WTC11 (cell line): ENCODE data around the gene OTOP1. TPM values are rescaled to one million over a fixed set of nuclear protein-coding genes. Genes with fewer than 3 reads are reported as not detected.

Source experiments
- ATAC-seq: fragments of 200-7000 bp; cut with Tn5 transposase; 2 replicates; pipeline ENCODE4 v1.10.0; 2021; ENCODE audit warnings: mild to moderate bottlenecking, moderate library complexity
- CTCF ChIA-PET: fragments of 300-600 bp; sonication (Branson Sonifier 250); formaldehyde crosslinking; loops from one replicate; lab custom pipeline; 2021; ENCODE audit warnings: antibody characterized with exemption; lab: Charles Lee
- POLR2A ChIA-PET: fragments of 350-600 bp; sonication (Branson Sonifier 250); formaldehyde crosslinking; loops from one replicate; lab custom pipeline; 2021; ENCODE audit warnings: antibody characterized with exemption; lab: Charles Lee
- DNase-seq: peaks from one replicate; pipeline ENCODE4 v3.0.0; 2021; ENCODE audit warnings: low spot score
- H3K27ac Mint-ChIP-seq: 2 replicates; pipeline ENCODE4 v1.8.0; 2021; ENCODE audit warnings: mixed read lengths
- H3K27me3 Mint-ChIP-seq: 2 replicates; pipeline ENCODE4 v1.8.0; 2021; ENCODE audit warnings: low read depth, mild to moderate bottlenecking, moderate library complexity, mixed read lengths
- H3K36me3 Mint-ChIP-seq: 2 replicates; pipeline ENCODE4 v1.8.0; 2021; ENCODE audit warnings: mixed read lengths
- H3K4me1 Mint-ChIP-seq: 2 replicates; pipeline ENCODE4 v1.8.0; 2022; ENCODE audit warnings: mixed read lengths
- H3K4me3 Mint-ChIP-seq: 2 replicates; pipeline ENCODE4 v1.8.0; 2021; ENCODE audit warnings: mild to moderate bottlenecking, moderate library complexity, mixed read lengths
- H3K9me3 Mint-ChIP-seq: 2 replicates; pipeline ENCODE4 v1.8.0; 2021; ENCODE audit warnings: mixed read lengths
- CREB1 ChIP-seq: sonication (generic); formaldehyde crosslinking; IDR thresholded peaks from 2 replicates; pipeline ENCODE4 v1.8.0; 2023; ENCODE audit warnings: mild to moderate bottlenecking, missing genetic modification reagents
- FOXP1 ChIP-seq: sonication (generic); formaldehyde crosslinking; IDR thresholded peaks from 2 replicates; pipeline ENCODE4 v1.8.0; 2022; ENCODE audit warnings: missing genetic modification reagents, mild to moderate bottlenecking, moderate library complexity, borderline replicate concordance
- JAZF1 ChIP-seq: fragments of 250-450 bp; sonication (Bioruptor Pico); IDR thresholded peaks from 2 replicates; pipeline ENCODE4 v1.9.0; 2021; ENCODE audit warnings: moderate library complexity, mild to moderate bottlenecking, inconsistent platforms
- MYBL2 ChIP-seq: sonication (generic); formaldehyde crosslinking; IDR thresholded peaks from 2 replicates; pipeline ENCODE4 v1.8.1; 2023; ENCODE audit warnings: mild to moderate bottlenecking, moderate library complexity, missing genetic modification reagents
- NFATC4 ChIP-seq: fragments of 250-450 bp; sonication (Bioruptor Pico); IDR thresholded peaks from 2 replicates; pipeline ENCODE4 v1.9.0; 2021; ENCODE audit warnings: mild to moderate bottlenecking
- SMAD4 ChIP-seq: sonication (generic); formaldehyde crosslinking; IDR thresholded peaks from 2 replicates; pipeline ENCODE4 v1.8.0; 2022; ENCODE audit warnings: mild to moderate bottlenecking, missing genetic modification reagents
- SOX15 ChIP-seq: fragments of 250-450 bp; sonication (Bioruptor Pico); IDR thresholded peaks from 2 replicates; pipeline ENCODE4 v1.9.0; 2021; ENCODE audit warnings: mild to moderate bottlenecking
- TCF7 ChIP-seq: sonication (generic); formaldehyde crosslinking; IDR thresholded peaks from 2 replicates; pipeline ENCODE4 v1.8.0; 2022; ENCODE audit warnings: mild to moderate bottlenecking, low read depth, missing genetic modification reagents, moderate library complexity
- TEAD4 ChIP-seq: sonication (generic); formaldehyde crosslinking; IDR thresholded peaks from 2 replicates; pipeline ENCODE4 v1.8.0; 2022; ENCODE audit warnings: mild to moderate bottlenecking, missing genetic modification reagents
- ZNF121 ChIP-seq: sonication (generic); formaldehyde crosslinking; IDR thresholded peaks from 2 replicates; pipeline ENCODE4 v1.8.0; 2023; ENCODE audit warnings: missing genetic modification reagents
- ZNF138 ChIP-seq: sonication (generic); formaldehyde crosslinking; conservative IDR thresholded peaks from 2 replicates; pipeline ENCODE4 v1.8.1; 2022; ENCODE audit warnings: mild to moderate bottlenecking, moderate library complexity, missing genetic modification reagents
- ZNF263 ChIP-seq: sonication (generic); formaldehyde crosslinking; IDR thresholded peaks from 2 replicates; pipeline ENCODE4 v1.8.1; 2022; ENCODE audit warnings: low read depth, mild to moderate bottlenecking, moderate library complexity, missing genetic modification reagents
- ZNF671 ChIP-seq: fragments of 250-450 bp; sonication (Bioruptor Pico); IDR thresholded peaks from 2 replicates; pipeline ENCODE4 v1.8.0; 2021; ENCODE audit warnings: mild to moderate bottlenecking
- total RNA-seq: library from RNA; stranded (reverse); gene quantifications from 3 replicates; pipeline ENCODE4 v1.2.3, GENCODE V29; 2021
- TF ChIP-seq, protein P1 (sequence below): sonication (generic); formaldehyde crosslinking; IDR thresholded peaks from 2 replicates; pipeline ENCODE4 v1.8.0; 2023; ENCODE audit warnings: missing genetic modification reagents, mild to moderate bottlenecking, borderline replicate concordance
- TF ChIP-seq, protein P2 (sequence below): sonication (generic); formaldehyde crosslinking; IDR thresholded peaks from 2 replicates; pipeline ENCODE4 v1.8.1; 2023; ENCODE audit warnings: mild to moderate bottlenecking, missing genetic modification reagents
- TF ChIP-seq, protein P3 (sequence below): sonication (generic); formaldehyde crosslinking; IDR thresholded peaks from 2 replicates; pipeline ENCODE4 v1.8.1; 2022; ENCODE audit warnings: low read depth, missing genetic modification reagents, borderline replicate concordance
- TF ChIP-seq, protein P4 (sequence below): sonication (generic); formaldehyde crosslinking; IDR thresholded peaks from 2 replicates; pipeline ENCODE4 v1.8.0; 2022; ENCODE audit warnings: mild to moderate bottlenecking, missing genetic modification reagents
- TF ChIP-seq, protein P5 (sequence below): fragments of 200-600 bp; IDR thresholded peaks from 2 replicates; pipeline ENCODE4 v1.8.0; 2022; ENCODE audit warnings: antibody characterized with exemption
- TF ChIP-seq, protein P6 (sequence below): sonication (generic); formaldehyde crosslinking; IDR thresholded peaks from 2 replicates; pipeline ENCODE4 v1.8.1; 2023; ENCODE audit warnings: mild to moderate bottlenecking, missing genetic modification reagents, moderate library complexity
- TF ChIP-seq, protein P7 (sequence below): fragments of 250-450 bp; sonication (Bioruptor Pico); IDR thresholded peaks from 2 replicates; pipeline ENCODE4 v1.9.0; 2021; ENCODE audit warnings: mild to moderate bottlenecking
- TF ChIP-seq, protein P8 (sequence below): sonication (generic); formaldehyde crosslinking; IDR thresholded peaks from 2 replicates; pipeline ENCODE4 v1.8.0; 2022; ENCODE audit warnings: mild to moderate bottlenecking, missing genetic modification reagents

Gene OTOP1
- total RNA-seq, 1 experiment from 2014 or later: not detected

DNA sequence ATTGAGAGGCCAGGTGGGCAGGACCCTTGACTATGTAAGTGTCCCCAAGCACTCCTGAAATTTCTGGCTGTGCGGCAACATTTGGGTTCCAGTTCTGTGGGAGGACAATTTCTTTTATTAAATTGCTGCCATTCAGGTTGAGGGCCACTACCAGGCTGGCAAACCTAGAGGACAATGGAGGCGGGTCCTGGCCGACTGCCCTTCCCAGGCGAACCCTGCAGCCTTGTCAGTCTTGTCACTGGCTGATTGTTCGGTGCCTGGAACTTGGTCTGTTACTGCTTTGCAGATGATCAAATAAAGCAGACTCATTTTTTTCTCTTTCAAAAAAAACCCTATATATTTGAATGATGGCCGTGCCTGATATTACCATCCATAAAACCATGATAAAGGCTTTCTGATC is 27.9 kb upstream of the OTOP1 start (continued):
- TF ChIP-seq, protein P1, sequence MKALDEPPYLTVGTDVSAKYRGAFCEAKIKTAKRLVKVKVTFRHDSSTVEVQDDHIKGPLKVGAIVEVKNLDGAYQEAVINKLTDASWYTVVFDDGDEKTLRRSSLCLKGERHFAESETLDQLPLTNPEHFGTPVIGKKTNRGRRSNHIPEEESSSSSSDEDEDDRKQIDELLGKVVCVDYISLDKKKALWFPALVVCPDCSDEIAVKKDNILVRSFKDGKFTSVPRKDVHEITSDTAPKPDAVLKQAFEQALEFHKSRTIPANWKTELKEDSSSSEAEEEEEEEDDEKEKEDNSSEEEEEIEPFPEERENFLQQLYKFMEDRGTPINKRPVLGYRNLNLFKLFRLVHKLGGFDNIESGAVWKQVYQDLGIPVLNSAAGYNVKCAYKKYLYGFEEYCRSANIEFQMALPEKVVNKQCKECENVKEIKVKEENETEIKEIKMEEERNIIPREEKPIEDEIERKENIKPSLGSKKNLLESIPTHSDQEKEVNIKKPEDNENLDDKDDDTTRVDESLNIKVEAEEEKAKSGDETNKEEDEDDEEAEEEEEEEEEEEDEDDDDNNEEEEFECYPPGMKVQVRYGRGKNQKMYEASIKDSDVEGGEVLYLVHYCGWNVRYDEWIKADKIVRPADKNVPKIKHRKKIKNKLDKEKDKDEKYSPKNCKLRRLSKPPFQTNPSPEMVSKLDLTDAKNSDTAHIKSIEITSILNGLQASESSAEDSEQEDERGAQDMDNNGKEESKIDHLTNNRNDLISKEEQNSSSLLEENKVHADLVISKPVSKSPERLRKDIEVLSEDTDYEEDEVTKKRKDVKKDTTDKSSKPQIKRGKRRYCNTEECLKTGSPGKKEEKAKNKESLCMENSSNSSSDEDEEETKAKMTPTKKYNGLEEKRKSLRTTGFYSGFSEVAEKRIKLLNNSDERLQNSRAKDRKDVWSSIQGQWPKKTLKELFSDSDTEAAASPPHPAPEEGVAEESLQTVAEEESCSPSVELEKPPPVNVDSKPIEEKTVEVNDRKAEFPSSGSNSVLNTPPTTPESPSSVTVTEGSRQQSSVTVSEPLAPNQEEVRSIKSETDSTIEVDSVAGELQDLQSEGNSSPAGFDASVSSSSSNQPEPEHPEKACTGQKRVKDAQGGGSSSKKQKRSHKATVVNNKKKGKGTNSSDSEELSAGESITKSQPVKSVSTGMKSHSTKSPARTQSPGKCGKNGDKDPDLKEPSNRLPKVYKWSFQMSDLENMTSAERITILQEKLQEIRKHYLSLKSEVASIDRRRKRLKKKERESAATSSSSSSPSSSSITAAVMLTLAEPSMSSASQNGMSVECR (CRISPR knock-in tag): no peak
- no peak for TF ChIP-seq ZNF671 (CRISPR knock-in tag)
- no peak for TF ChIP-seq TEAD4 (CRISPR knock-in tag)

DNA sequence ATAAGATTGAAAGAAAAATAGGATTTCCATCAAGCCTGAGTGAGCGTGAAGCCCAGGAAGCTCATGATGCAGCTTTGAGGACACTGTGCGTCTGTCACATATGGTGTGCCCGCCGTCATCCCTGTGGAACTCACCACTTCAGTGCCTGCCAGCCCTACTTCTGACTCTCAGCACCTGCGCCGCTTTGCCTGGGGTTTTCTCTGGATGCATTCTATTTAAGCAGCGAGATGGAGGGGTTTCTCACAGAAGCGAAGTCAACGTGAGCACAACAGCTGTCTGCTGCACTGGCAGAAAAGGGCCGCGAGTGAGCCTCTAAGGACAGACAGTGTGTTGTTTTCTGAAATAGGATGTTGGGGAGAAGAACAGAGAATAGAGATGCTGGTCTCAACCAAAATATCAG is 27.5 kb upstream of the OTOP1 start:
- DNase-seq (no peak), ATAC-seq (no peak)
- no peak overlapping the region for H3K27ac Mint-ChIP-seq
- CTCF ChIA-PET: no interaction called here
- no peaks in the 10 kb centered on the region for H3K36me3 Mint-ChIP-seq
- POLR2A ChIA-PET: no interaction called here
- H3K4me1 Mint-ChIP-seq: 0 out of 2 replicates have a peak, but pooled peaks cover 1% of the 10 kb centered on the region
- TF ChIP-seq, protein P2, sequence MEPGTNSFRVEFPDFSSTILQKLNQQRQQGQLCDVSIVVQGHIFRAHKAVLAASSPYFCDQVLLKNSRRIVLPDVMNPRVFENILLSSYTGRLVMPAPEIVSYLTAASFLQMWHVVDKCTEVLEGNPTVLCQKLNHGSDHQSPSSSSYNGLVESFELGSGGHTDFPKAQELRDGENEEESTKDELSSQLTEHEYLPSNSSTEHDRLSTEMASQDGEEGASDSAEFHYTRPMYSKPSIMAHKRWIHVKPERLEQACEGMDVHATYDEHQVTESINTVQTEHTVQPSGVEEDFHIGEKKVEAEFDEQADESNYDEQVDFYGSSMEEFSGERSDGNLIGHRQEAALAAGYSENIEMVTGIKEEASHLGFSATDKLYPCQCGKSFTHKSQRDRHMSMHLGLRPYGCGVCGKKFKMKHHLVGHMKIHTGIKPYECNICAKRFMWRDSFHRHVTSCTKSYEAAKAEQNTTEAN (CRISPR knock-in tag): no peak
- TF ChIP-seq, protein P3, sequence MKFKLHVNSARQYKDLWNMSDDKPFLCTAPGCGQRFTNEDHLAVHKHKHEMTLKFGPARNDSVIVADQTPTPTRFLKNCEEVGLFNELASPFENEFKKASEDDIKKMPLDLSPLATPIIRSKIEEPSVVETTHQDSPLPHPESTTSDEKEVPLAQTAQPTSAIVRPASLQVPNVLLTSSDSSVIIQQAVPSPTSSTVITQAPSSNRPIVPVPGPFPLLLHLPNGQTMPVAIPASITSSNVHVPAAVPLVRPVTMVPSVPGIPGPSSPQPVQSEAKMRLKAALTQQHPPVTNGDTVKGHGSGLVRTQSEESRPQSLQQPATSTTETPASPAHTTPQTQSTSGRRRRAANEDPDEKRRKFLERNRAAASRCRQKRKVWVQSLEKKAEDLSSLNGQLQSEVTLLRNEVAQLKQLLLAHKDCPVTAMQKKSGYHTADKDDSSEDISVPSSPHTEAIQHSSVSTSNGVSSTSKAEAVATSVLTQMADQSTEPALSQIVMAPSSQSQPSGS (CRISPR knock-in tag): no peak
- TF ChIP-seq JAZF1: no peak
- TF ChIP-seq, protein P4, sequence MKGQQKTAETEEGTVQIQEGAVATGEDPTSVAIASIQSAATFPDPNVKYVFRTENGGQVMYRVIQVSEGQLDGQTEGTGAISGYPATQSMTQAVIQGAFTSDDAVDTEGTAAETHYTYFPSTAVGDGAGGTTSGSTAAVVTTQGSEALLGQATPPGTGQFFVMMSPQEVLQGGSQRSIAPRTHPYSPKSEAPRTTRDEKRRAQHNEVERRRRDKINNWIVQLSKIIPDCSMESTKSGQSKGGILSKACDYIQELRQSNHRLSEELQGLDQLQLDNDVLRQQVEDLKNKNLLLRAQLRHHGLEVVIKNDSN: no peak
- no peak for TF ChIP-seq FOXP1 (CRISPR knock-in tag)
- TF ChIP-seq ZNF121: no peak
- no peak for TF ChIP-seq ZNF263 (CRISPR knock-in tag)
- no peak for TF ChIP-seq MYBL2 (CRISPR knock-in tag)
- no peak for TF ChIP-seq SOX15
- no peak for TF ChIP-seq SMAD4 (CRISPR knock-in tag)
- TF ChIP-seq, protein P5, sequence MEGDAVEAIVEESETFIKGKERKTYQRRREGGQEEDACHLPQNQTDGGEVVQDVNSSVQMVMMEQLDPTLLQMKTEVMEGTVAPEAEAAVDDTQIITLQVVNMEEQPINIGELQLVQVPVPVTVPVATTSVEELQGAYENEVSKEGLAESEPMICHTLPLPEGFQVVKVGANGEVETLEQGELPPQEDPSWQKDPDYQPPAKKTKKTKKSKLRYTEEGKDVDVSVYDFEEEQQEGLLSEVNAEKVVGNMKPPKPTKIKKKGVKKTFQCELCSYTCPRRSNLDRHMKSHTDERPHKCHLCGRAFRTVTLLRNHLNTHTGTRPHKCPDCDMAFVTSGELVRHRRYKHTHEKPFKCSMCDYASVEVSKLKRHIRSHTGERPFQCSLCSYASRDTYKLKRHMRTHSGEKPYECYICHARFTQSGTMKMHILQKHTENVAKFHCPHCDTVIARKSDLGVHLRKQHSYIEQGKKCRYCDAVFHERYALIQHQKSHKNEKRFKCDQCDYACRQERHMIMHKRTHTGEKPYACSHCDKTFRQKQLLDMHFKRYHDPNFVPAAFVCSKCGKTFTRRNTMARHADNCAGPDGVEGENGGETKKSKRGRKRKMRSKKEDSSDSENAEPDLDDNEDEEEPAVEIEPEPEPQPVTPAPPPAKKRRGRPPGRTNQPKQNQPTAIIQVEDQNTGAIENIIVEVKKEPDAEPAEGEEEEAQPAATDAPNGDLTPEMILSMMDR: no peak
- no peak for TF ChIP-seq ZNF671 (CRISPR knock-in tag)
- TF ChIP-seq, protein P6, sequence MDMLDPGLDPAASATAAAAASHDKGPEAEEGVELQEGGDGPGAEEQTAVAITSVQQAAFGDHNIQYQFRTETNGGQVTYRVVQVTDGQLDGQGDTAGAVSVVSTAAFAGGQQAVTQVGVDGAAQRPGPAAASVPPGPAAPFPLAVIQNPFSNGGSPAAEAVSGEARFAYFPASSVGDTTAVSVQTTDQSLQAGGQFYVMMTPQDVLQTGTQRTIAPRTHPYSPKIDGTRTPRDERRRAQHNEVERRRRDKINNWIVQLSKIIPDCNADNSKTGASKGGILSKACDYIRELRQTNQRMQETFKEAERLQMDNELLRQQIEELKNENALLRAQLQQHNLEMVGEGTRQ: no peak
- TF ChIP-seq ZNF138 (CRISPR knock-in tag): no peak
- TF ChIP-seq NFATC4 (CRISPR knock-in tag): no peak
- TF ChIP-seq CREB1 (CRISPR knock-in tag): no peak
- no peak for TF ChIP-seq TCF7
- TF ChIP-seq, protein P7, sequence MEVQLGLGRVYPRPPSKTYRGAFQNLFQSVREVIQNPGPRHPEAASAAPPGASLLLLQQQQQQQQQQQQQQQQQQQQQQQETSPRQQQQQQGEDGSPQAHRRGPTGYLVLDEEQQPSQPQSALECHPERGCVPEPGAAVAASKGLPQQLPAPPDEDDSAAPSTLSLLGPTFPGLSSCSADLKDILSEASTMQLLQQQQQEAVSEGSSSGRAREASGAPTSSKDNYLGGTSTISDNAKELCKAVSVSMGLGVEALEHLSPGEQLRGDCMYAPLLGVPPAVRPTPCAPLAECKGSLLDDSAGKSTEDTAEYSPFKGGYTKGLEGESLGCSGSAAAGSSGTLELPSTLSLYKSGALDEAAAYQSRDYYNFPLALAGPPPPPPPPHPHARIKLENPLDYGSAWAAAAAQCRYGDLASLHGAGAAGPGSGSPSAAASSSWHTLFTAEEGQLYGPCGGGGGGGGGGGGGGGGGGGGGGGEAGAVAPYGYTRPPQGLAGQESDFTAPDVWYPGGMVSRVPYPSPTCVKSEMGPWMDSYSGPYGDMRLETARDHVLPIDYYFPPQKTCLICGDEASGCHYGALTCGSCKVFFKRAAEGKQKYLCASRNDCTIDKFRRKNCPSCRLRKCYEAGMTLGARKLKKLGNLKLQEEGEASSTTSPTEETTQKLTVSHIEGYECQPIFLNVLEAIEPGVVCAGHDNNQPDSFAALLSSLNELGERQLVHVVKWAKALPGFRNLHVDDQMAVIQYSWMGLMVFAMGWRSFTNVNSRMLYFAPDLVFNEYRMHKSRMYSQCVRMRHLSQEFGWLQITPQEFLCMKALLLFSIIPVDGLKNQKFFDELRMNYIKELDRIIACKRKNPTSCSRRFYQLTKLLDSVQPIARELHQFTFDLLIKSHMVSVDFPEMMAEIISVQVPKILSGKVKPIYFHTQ (CRISPR knock-in tag): no peak
- TF ChIP-seq, protein P8, sequence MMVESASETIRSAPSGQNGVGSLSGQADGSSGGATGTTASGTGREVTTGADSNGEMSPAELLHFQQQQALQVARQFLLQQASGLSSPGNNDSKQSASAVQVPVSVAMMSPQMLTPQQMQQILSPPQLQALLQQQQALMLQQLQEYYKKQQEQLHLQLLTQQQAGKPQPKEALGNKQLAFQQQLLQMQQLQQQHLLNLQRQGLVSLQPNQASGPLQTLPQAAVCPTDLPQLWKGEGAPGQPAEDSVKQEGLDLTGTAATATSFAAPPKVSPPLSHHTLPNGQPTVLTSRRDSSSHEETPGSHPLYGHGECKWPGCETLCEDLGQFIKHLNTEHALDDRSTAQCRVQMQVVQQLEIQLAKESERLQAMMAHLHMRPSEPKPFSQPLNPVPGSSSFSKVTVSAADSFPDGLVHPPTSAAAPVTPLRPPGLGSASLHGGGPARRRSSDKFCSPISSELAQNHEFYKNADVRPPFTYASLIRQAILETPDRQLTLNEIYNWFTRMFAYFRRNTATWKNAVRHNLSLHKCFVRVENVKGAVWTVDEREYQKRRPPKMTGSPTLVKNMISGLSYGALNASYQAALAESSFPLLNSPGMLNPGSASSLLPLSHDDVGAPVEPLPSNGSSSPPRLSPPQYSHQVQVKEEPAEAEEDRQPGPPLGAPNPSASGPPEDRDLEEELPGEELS (CRISPR knock-in tag): no peak
- peaks cover 5% of the 10 kb centered on the region; the same call in 1 of the 2 replicates for H3K9me3 Mint-ChIP-seq
- H3K4me3 Mint-ChIP-seq: no peak overlapping the region
- peaks cover 13% of the 10 kb centered on the region for H3K27me3 Mint-ChIP-seq
